DMS53 treated with DMSO at 0.1 percent for 48 hours (cell line): ENCODE results near the gene TMEM184A.

Experiments used
- DNase-seq: peaks from one replicate; lab custom pipeline; 2025; ENCODE audit not compliant: unreplicated experiment; lab: John Stamatoyannopoulos, UW

The TMEM184A gene

DNA sequence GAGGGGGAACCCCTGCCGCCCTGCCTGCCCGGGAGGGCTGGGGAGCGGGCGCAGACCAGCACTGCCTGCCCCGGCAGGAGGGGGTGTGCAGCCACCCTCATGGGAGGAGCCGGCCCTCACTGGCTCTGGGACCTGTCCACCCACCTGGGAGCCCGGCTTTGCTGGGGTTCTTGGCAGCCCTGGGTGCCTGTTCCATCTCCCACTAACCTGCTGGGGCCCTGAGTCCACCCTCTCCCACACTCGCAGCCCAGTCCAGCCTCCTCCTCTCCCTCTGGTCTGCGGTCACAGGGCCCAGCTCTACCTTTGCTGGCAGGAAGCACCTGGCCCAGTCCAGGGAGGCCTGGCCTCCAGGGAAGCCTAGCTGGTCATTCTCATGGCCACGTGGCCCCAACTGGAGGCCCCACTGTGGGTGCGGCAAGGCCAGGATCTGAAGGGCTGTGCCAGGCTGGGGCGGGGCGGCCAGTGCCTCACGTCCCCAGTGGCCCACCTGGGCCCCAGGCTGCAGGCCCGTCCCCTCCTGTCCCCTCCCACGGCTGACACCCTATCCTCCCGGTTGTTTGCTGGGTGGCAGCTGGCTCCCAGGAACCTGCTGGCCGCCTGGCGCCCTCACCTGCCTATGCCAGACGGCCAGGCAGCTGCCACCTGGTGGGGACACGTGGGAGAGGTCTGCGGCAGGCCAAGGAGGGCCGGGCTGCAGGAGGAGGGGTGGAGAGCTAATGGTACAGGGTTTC is at the start of gene TMEM184A:
Gene TMEM184A (minus strand): TSS at position 393 of the 731 bp plus-strand sequence. CDS start 721 bp downstream, outside the sequence.
- DNase-seq = peak; percentile 93

DNA sequence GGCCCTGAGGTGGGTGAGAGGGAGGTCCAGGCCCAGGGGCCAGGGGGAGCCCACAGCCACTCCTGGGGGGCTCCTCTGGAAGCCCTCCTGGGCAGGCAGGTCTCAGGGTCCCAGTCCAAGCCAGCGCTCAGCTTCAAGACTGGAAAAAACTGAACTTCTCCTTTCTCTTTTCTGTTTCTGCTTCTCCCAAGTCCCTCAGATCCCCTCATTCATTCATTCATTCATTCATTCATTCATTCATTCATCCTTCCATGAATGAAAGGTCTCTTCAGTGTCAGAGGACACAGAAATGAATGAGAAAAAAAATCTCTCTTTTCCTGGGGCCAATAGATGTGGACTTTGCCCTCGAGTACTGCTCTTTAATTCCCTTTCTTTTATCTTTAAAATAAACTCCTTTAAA is 48.4 kb upstream of the TMEM184A start:
- DNase-seq = no peak

DNA sequence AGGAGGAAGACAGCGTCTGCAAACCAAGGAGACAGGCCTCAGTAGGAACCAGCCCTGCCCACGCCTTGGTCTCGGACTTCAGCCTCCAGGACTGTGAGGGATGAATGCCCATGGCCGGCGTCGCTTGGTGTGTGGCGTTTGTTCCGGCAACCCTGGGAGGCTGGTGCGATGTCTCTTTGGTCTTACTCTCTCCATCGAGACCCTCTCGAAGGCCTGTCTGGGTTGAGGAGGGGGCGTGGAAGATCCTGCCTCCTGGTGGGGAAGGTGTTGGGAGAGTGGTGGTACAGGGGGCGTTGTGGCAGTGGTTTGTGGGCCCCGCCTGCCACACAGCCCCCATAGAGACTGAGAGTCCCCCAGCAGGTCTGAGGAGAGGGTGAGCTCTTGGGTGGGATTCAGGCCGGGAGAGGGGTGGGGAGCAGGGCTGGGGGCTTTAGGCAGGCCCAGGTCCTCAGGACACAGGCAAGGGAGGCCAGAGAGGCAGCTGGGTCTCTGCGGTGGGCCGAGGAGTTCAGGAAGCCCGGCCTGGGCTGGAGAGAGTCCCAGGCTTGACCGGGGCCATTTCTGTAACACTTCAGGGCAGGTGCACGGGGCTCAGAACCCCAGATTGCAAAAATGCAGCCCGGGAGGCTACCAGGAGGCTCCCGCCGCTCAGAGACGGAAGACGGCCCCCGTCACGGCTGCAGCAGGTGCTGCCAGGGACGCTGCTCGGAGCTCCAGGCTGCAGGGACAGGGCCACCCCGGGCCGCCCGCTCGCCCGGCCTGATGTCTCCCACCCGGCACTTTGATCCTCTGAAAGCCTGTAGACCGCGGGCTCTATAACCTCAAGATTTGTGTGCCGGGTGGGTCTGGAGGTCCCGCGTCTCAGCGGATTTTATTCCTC is 47.6 kb upstream of the TMEM184A start:
- no peak for DNase-seq

DNA sequence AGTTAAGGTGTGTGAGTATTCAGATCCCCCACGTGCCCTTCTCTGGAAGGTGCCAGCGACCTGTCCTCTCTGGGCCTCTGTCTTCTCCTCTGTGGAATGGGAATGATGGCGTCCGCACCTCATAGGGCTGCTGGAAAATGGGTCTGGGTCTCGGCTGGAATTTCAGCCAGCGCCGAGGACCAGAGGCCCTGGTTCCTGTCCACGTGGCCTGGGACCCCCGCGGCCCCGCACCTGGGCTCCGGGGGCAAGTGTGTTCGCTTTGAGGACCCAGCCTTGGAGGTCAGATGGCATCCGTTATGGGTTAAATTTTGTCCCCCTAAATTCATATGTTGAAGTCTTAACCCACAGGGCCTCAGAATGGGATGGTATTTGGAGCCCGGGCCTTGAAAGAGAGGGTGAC is 46.4 kb upstream of the TMEM184A start:
- DNase-seq = no peak

DNA sequence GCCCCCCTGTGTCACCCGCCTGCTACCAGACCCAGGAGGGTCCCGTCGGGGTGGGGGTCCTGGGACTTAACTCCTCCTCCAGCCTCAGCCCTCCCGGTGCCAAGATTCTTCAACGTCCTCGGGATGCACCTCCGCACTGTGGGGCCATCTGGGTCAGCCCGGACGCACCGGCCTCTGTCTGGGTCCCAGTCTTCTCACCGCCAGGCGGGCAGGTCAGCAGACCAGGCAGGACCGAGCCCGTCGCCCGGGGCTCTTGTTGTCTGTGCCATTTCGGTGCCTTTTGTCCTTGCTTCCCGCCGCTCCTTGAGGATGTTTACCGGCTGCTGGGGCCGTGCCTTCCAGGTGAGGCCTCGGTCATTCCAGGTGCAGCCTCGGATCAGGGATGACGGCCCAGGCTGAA is 46.0 kb upstream of the TMEM184A start:
- DNase-seq = no peak

DNA sequence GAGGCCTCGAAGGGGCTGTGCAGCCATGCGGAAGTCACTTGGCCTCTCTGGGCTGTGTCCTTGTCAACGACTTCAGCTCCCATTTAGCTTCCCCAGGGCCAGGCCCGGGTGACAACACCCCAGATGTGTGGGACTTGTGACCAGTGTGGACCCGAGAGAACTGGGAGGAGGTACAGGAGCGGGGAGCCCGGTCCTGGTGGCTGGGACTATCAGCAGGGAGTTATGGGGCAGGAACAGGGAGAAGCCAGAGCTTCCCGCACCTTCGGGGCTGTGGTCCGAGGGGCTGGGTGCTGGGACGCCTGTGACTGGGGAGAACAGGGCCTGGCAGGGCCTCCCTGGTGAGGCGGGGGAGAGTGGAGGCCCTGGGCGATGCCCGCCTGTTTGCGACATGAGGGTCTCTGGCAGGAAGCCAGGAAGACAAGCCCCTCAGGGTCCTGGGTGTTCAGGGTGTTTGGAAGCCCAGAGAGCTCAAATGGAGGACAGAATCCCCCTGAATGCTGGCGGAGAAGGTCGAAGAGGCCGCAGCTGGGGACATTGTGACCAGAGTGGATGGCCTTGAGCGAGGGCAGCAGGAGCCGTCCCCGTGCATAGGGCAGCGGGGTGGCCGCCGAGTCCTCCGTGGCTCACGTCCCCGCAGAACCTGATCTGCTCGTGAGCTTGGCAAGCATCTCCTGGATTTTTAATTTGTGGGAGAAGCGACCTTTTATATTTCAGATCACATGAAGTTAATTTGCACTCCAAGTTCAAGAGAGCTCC is 43.8 kb upstream of the TMEM184A start:
- DNase-seq = no peak

DNA sequence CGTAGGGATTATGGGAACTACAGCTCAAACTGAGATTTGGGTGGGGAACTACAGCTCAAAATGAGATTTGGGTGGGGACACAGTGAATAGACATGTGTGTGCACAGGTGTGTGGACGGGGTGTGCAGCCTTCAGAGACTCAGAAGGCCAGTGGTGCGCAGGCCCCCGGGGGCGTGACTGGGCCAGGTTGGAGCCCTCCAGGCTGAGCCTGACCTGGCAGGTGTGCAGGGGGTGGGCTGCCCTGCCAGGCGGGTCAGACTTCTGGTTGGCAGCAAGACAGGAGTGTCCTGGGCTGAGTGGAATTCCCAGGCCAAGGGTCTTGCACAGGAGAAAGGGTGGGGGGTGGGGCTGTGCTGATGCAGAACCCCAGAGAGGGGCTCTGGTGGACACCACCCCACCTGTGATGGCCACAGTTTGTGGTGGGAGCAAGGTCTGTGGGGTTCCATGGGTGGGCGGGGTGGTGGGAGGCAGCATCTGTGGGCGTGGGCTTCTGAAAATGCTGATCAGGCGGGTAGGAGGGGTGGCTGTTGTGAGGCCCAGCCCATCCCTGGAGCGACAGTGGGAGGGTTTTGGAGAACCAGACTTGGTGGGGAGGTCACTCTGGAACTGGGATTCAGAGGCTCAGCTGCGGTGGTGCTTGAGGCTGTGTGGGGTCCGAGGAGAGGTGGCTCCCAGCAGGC is 43.1 kb upstream of the TMEM184A start:
- DNase-seq = no peak

DNA sequence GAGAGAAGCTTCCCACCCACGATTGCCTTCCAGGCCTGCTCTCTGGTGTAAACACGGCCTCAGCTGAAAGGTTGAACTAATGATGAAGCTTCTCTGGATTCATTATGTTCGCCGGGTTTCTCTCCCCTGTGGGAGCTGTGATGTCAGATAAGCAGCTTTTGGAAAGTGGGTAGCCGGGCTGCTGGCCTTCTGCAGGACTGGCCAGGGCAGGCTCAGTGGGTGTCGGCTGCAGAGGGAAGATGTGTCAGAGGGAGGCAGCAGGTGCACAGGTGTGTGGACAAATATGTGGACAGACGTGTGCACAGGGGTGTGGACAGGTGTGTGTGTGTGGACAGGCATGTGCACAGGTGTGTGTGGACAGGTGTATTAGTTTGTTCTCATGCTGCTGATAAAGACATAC is 42.3 kb upstream of the TMEM184A start:
- DNase-seq = no peak

DNA sequence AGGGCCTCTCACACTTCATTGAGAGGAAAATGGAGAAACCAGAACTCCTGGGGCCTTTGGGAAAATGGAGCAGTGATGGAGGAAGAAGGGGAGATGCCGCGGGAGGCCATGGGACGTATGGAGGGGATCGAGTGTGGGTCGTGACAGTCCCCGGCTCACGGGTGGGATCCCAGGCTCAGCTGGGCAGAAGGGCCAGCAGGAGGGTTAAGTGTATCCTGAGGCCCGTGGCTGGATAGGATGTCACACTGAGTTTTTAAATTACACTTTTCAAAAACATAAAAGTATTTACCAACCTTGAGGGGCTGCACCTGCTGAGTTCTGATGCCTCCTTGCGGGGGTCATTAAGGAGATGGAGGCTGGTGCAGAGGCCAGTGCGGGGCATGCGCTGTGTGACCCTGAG is 41.8 kb upstream of the TMEM184A start:
- no peak for DNase-seq

DNA sequence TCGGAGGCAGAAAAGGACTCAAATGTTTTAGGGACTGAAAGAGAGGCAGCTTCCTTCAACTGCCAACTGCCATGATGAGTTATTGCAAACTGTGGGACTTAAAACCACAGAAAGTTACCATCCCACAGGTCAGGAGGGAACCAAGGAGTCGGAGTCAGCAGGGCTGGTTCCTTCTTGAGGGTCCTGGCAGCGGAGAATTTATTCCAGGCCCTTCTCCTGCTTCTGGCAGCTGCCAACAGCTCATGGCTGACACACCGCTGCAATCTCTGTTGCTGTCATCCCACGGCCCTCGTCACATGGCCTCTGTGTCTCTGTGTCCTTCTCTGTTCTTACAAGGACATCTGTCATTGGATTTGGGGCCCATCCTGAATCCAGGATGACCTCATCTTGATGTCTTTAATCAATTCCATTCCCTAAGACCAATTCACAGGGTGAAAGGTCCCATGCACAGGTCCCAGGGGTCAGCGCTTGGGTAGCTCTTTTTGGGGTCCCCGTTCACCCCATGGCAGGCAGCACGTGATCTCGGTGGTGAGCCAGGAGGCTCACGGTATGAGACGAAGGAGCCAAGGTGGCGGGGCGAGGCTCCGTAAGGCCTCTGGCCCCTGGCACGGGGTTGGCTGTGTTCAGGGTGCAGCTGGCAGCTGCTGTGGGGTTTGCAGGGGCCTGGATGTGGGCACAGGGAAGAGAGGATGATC is 41.2 kb upstream of the TMEM184A start:
- DNase-seq = no peak

DNA sequence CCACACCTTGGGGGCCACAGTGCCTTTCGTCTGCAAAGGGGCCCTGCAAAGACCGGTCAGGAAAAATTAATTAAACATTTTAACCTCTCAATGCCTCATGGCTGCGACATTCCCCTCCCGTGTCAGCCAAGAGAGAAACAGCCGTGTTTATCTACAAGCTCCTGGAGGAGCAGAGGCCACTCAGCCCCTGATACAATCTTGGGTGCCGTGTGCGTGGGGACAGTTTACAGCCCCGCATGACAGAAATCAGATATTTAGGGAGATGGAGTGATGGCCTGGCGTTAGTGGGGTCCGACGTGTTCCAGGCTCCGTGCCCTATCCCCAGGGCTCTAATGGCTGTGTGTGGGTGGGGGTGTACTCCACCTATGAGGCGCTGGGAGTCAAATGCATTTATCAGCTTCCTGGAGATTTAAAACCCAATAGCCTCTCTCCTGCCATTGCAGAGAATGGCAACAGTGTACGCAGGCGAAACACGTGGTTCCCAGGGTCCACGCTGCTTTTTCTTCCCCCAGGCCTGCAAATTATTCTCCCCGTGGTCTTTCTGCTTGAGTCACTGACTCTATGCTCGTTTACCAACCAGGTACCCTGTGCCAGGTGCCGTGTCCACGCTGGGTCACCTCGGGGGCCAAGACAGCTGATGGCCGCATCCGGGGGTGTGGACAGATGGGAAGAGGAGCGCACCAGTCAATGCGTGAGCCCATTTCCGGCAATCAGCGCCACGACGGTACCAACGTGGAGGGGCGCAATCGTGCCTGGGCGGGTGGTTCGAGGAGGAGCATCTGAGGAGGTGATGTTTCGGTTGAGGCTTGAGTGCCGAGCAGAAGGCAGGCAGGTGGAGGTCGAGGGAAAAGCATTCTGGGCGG is 40.4 kb upstream of the TMEM184A start:
- DNase-seq = no peak

DNA sequence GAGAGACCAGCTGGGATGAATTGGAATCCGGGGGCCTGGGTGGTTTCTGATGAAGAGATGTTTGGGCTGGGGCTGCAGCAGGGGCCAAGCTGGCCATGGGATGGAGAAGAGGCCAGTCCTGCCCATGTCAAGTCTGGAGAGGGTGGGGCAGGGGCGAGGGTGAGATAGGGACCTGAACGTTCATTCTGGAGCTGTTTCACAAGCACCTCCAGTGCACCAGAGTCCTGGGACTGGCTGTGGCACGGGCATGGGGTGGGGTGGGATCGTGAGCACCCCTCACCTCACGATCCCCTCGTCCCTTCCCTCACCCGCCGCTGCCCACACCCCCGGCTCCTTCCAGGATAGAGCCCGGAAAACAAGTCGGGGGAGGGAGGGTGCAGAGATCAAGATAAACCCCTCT is 39.6 kb upstream of the TMEM184A start:
- DNase-seq = no peak

DNA sequence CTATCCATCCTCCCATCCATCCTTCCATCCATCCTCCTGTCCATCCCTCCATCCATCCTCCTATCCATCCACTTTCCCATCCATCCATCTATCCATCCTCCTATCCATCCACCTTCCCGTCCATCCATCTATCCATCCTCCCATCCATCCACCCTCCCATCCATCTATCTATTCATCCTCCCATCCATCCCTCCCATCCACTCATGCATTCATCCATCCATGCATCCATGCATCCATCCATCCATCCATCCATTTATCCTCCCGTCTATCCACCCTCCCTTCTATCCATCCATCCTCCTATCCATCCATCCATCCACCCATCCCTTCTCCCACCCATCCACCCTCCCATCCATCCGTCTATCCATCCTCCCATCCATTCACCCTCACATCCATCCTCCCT is 39.0 kb upstream of the TMEM184A start:
- DNase-seq = no peak

DNA sequence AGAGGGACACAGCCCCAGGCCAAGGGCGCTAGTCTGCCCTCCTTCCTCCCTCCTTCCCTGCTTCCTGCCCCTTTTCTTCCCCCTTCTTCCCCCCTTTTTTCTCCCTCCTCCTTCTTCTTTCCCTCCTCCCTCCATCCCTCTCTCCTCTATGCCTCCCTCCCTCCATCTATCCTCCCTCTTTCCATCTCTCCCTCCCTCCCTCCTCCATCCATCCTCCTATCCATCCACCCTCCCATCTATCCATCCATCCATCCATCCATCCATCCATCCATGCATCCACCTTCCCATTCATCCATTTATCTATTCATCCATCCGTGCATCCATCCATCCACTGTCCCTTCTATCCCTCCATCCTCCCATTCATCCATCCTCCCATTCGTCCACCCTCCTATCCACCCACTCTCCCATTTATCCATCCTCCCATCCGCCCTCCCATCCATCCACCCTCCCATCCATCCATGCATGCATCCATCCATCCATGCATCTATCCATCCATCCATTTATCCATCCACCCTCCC is 38.0 kb upstream of the TMEM184A start:
- no peak for DNase-seq

DNA sequence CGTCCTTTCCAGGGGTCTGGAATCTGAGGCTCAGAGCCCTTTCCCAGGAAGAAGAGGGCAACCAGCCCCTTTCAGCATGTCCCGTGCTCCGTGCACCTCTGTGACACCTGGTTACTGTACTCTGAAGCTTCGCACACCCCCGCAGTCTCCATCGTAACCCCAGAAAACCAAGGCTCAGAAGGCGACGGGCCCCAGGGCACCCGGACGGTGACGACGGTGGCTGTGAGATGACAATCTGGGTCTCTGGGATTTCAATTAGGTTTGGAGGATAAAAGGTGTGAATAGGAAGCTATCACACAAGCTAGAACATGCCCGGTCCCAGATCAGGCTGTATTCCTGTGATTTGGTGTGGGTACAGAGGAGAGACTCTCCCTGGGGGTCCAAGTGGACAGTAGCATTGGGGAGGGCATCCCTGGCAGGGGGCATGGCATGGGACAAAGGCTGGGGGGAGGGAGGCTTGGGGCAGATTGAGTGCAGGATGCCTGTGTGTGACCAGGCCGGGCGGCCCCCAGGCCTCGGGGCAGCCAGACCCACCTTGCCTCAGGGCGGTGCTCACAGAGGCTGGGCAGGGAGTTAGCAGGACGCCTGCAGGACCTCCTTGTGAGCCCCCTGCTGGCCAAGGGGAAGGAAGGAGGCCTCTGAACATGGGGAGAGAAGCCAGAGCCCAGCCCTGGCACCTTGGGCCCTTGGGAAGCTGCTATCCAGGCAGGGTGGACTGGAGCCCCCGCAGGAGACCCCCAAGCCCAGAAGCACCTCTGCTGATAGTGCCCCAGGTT is 37.3 kb upstream of the TMEM184A start:
- no peak for DNase-seq

DNA sequence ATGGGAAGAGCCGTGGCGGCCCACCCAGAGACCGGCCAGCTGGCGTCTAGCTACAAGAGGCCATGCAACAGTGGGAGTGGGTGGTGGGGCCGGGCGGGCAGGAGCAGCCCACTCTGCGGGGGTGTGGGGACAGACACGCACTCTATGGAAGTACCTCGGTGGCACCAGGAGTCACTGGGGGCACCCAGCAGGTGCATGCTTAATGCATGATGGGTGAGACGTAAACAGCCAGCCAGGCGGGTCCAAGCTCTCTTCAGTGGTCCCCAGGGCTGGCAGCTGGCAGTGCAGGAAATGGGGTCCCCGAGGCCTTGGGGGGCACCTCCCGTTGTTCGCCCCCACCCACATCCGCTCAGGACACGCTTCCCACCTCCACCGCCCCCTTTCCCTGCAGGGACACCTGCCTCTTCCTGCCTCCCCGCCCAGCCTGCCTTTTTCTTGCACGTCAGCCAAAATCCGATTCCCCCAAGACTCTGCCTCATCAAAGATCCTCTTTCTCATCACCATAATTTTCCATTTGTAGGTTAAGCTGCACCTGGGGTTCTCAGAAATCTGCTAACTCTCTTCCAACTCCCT is 36.4 kb upstream of the TMEM184A start:
- DNase-seq = no peak

DNA sequence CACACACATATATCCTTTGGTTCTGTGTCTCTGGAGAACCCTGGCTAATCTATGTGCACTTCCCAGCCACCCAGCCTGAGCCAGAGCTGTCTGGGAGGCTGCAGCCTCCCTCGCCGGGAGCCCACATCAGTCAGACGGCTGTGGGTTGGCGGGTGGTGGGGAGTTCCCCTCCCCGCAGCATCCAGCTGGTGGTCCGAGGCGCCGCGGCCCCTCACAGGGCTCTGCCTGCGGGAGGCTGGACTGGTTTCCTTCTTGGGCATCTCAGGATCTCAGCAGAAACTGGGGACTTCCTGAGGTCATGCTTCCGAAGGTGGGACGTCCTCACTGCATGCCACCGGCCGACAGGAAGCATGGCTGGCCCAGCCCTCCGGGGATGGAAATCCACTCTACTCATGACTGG is 35.9 kb upstream of the TMEM184A start:
- DNase-seq = no peak

DNA sequence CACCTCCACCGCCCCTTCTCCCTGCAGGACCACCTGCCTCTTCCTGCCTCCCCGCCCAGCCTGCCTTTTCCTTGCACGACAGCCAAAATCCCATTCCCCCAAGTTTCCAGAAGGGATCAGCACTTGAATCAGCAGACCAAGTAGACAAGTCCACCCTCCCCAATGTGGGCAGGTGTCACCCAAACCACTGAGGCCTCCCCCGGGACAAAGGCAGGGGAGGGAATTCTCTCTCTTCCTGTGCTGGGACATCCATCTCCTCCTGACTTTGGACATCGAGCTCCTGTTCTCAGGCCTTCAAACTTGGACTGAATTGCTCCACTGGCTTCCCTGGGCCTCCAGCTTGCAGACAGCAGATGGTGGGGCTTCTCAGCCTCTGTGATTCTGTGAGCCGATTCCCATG is 35.4 kb upstream of the TMEM184A start:
- DNase-seq = no peak
